Keratinocyte (primary cell): ENCODE measurements around the gene RECK. TPM values are rescaled to one million over a fixed set of nuclear protein-coding genes. Genes with fewer than 3 reads are reported as not detected.

ENCODE experiments used
- DNase-seq: peaks from one replicate; pipeline ENCODE4 v3.0.0-alpha.2; 2011; ENCODE audit warnings: low read depth, missing footprints, low spot score
- FAIRE-seq: peaks from 2 replicates; lab custom pipeline; 2011; peaks lifted over from hg19 to GRCh38; lab: Jason Lieb, UNC
- H2AFZ ChIP-seq: 2 replicates; pipeline ENCODE4 v1.6.0; 2012; ENCODE audit warnings: low read length, control low read depth, inconsistent platforms; ENCODE audit not compliant: control insufficient read depth
- H3K27ac ChIP-seq: 2 replicates; pipeline ENCODE4 v1.5.1; 2011; ENCODE audit warnings: low read length; ENCODE audit not compliant: control insufficient read depth, insufficient read depth
- H3K27me3 ChIP-seq: 3 replicates; pipeline ENCODE4 v1.6.0; 2011; ENCODE audit warnings: low read length; ENCODE audit not compliant: control insufficient read depth, insufficient read depth; ENCODE audit errors: extremely low read depth
- H3K36me3 ChIP-seq, 2 experiments: 2 replicates in 1 of 2; 3 replicates in 1 of 2; pipeline ENCODE4 v1.5.1; 2011; ENCODE audit warnings: low read length in 2 of 2, mild to moderate bottlenecking in 1 of 2; ENCODE audit not compliant: control insufficient read depth in 2 of 2, insufficient read depth in 2 of 2; ENCODE audit errors: extremely low read depth in 1 of 2
- H3K4me1 ChIP-seq: 3 replicates; pipeline ENCODE4 v1.5.1; 2011; ENCODE audit warnings: low read length; ENCODE audit not compliant: control insufficient read depth, insufficient read depth; ENCODE audit errors: extremely low read depth
- H3K4me2 ChIP-seq: 3 replicates; pipeline ENCODE4 v1.6.0; 2011; ENCODE audit warnings: low read depth, low read length; ENCODE audit not compliant: control insufficient read depth, insufficient read depth; ENCODE audit errors: extremely low read depth
- H3K4me3 ChIP-seq, 3 experiments: fragments of 200-600 bp in 1 of 3; sonication (generic) in 1 of 3; 2 replicates in 2 of 3; 3 replicates in 1 of 3; pipeline ENCODE4 v1.5.1; 2011 to 2016; ENCODE audit warnings: low read length in 3 of 3, mild to moderate bottlenecking in 3 of 3, control low read depth in 2 of 3, inconsistent platforms in 1 of 3, low read depth in 1 of 3, mixed read lengths in 1 of 3, mixed run types in 1 of 3, moderate library complexity in 1 of 3; ENCODE audit not compliant: control insufficient read depth in 2 of 3, insufficient read depth in 2 of 3; ENCODE audit errors: extremely low read depth in 1 of 3
- H3K79me2 ChIP-seq: 2 replicates; pipeline ENCODE4 v1.6.0; 2012; ENCODE audit warnings: low read length; ENCODE audit not compliant: control insufficient read depth, insufficient read depth
- H3K9ac ChIP-seq: 3 replicates; pipeline ENCODE4 v1.6.0; 2011; ENCODE audit warnings: low read length; ENCODE audit not compliant: control insufficient read depth, insufficient read depth; ENCODE audit errors: extremely low read depth
- H3K9me1 ChIP-seq: 3 replicates; pipeline ENCODE4 v1.6.0; 2011; ENCODE audit warnings: low read length; ENCODE audit not compliant: control insufficient read depth, insufficient read depth; ENCODE audit errors: extremely low read depth
- H3K9me3 ChIP-seq: 2 replicates; pipeline ENCODE4 v1.5.1; 2012; ENCODE audit warnings: low read depth, low read length; ENCODE audit not compliant: control insufficient read depth
- H4K20me1 ChIP-seq: 3 replicates; pipeline ENCODE4 v1.6.0; 2011; ENCODE audit warnings: low read length; ENCODE audit not compliant: control insufficient read depth, insufficient read depth; ENCODE audit errors: extremely low read depth
- CTCF ChIP-seq, 3 experiments: IDR thresholded peaks in 1 of 3; conservative IDR thresholded peaks in 1 of 3; optimal IDR thresholded peaks in 1 of 3; 2 replicates in 2 of 3; 3 replicates in 1 of 3; pipeline versions ENCODE3 to v1.5.1; 2011; ENCODE audit warnings: low read length in 3 of 3, mild to moderate bottlenecking in 3 of 3, moderate library complexity in 2 of 3, control low read depth in 1 of 3, inconsistent platforms in 1 of 3; ENCODE audit not compliant: insufficient read depth in 2 of 3; ENCODE audit errors: extremely low read depth in 1 of 3
- EZH2 ChIP-seq: IDR thresholded peaks from one replicate; pipeline ENCODE4 v1.6.1; 2012; ENCODE audit warnings: inconsistent platforms, mild to moderate bottlenecking, low read length, moderate library complexity
- dilution Hi-C: fragments of 300-500 bp; cut with MboI; formaldehyde crosslinking; loops from one replicate; pipeline ENCODE4 v1.7.0; 2020; ENCODE audit warnings: low sequenced_read_pairs; ENCODE audit not compliant: extremely low pct_ligation_motif_present
- polyA plus RNA-seq, 5 experiments: library from polyadenylated mRNA; depleted of rRNA in 3 of 5; stranded (reverse) in 3 of 5; stranded (forward) in 1 of 5; unstranded in 1 of 5; fragments of >200 nt; gene quantifications; 1 replicate in 1 of 5; 2 replicates in 3 of 5; 3 replicates in 1 of 5; pipeline versions ENCODE4 v1.2.1 to v1.2.3, GENCODE V29; 2011 to 2012; ENCODE audit warnings: missing spikeins in 2 of 5, low read depth in 1 of 5, low replicate concordance in 1 of 5

Gene RECK
- polyA plus RNA-seq, 1 donor (not counting 4 experiments of a cell fraction or from before 2014, with no cell fraction given), result 4.6 TPM

- Histone ChIP-seq H3K36me3 (no peaks in the 10 kb centered on the region), H4K20me1 (no peaks in the 10 kb centered on the region), H3K4me3 (no peak overlapping the region), H3K9ac (no peak overlapping the region), H3K9me1 (no peaks in the 10 kb centered on the region), H3K4me2 (no peak overlapping the region), H3K27ac (no peak overlapping the region), H3K27me3 (no peaks in the 10 kb centered on the region), H2AFZ (no peak overlapping the region), H3K79me2 (no peaks in the 10 kb centered on the region), H3K4me1 (peaks cover 12% of the 10 kb centered on the region), H3K9me3 (no peaks in the 10 kb centered on the region)
- TF ChIP-seq EZH2, result no peak
- TF ChIP-seq CTCF (optimal IDR thresholded peaks at IDR 0.05 in 1 of 3, IDR thresholded peaks at IDR 0.05 in 1 of 3, conservative IDR thresholded peaks at IDR 0.05 in 1 of 3; ENCODE audit: extremely low read depth in 1 of 3, insufficient read depth in 2 of 3, low read length in 3 of 3), result no peak
- no peak for DNase-seq
- no peak for FAIRE-seq
- dilution Hi-C loops, result no loop called here
Measured at GRCh38 chr9:36078051-36078450, 41.3 kb downstream of the RECK start.

- H3K4me3 ChIP-seq, result no peak overlapping the region
- no peaks in the 10 kb centered on the region for H3K9me1 ChIP-seq
- no peak overlapping the region for H2AFZ ChIP-seq
- no peak overlapping the region for H3K9ac ChIP-seq
- no peaks in the 10 kb centered on the region for H4K20me1 ChIP-seq
- no peaks in the 10 kb centered on the region for H3K36me3 ChIP-seq
- dilution Hi-C loops, result no loop called here
- H3K9me3 ChIP-seq, result no peaks in the 10 kb centered on the region
- no peaks in the 10 kb centered on the region for H3K4me1 ChIP-seq
- H3K79me2 ChIP-seq, result no peaks in the 10 kb centered on the region
- TF ChIP-seq EZH2, result no peak
- no peak for TF ChIP-seq CTCF (optimal IDR thresholded peaks at IDR 0.05 in 1 of 3, IDR thresholded peaks at IDR 0.05 in 1 of 3, conservative IDR thresholded peaks at IDR 0.05 in 1 of 3; ENCODE audit: extremely low read depth in 1 of 3, insufficient read depth in 2 of 3, low read length in 3 of 3)
- H3K27me3 ChIP-seq, result no peaks in the 10 kb centered on the region
- H3K27ac ChIP-seq, result no peak overlapping the region
- FAIRE-seq (no peak), DNase-seq (no peak)
- no peak overlapping the region for H3K4me2 ChIP-seq
Measured at GRCh38 chr9:36080519-36080918, 43.8 kb downstream of the RECK start.
